ENCODE measurements around the gene KCNC1.

GRCh38 chr11:17831883-17832282, 97.3 kb downstream of the KCNC1 start:
- TF ChIP-seq CTCF (conservative IDR thresholded peaks at IDR 0.05 in 1 of 2, IDR thresholded peaks at IDR 0.05 in 1 of 2; ENCODE audit: extremely low read depth in 1 of 2, insufficient read depth in 1 of 2, low read depth in 1 of 2, low read length in 2 of 2) (no peak), EZH2 (IDR thresholded peaks at IDR 0.05; ENCODE audit: borderline replicate concordance, low read length) (no peak)
